Fibroblast of skin of right quadriceps (primary cell): ENCODE data around the gene CD302.
"Not testable (repeated sequence)": the region's sequence is repeated elsewhere in the genome, so short reads cannot be mapped to it uniquely, and the experiment has no call there.

Source experiments
- DNase-seq: peaks from one replicate; pipeline ENCODE4 v3.0.0-alpha.2; 2013

CD302 gene, protein sequence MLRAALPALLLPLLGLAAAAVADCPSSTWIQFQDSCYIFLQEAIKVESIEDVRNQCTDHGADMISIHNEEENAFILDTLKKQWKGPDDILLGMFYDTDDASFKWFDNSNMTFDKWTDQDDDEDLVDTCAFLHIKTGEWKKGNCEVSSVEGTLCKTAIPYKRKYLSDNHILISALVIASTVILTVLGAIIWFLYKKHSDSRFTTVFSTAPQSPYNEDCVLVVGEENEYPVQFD

DNA sequence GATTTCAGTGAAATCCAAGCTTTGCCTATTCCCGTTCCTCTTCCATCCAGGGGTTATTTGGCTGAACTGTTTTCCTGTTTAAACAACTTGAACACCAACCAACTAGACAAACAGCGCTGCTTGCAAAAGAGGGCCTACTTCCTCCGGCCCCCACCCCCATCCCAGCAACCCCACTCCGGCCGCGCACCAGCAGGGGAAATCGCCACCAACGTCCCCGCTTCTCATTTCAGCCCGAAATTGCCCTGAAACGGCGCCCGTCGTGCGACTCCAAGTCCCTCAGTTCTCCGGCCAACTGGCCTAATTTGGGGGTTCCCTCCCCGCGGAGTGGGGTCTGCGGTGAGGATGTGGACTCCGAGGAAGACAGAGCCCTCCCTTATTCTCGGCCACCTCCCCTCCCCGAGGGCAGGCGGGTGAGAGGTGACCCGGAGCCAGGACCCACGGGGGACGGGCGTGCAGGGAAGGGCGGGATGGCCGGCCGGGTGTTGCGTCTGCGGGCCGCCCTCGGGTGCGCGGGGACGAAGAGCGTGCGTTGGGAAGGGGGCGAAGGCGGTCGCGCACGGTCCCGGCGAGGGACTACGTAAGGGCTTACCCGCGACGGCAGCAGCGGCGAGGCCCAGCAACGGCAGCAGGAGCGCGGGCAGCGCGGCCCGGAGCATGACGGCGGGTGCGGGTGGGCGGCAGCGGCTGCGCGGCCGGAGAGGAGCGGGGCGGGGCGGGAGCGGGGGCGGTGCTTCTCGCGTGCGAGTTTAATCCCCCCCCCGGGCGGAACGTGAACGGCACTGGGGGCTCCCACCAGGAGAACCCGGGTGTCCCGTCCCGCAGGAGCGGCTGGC lies at the start of gene CD302:
Gene CD302 (minus strand): TSS at position 666 of the 833 bp plus-strand sequence. CDS start 10 bp downstream, at position 656.
- peak; percentile 42 for DNase-seq

DNA sequence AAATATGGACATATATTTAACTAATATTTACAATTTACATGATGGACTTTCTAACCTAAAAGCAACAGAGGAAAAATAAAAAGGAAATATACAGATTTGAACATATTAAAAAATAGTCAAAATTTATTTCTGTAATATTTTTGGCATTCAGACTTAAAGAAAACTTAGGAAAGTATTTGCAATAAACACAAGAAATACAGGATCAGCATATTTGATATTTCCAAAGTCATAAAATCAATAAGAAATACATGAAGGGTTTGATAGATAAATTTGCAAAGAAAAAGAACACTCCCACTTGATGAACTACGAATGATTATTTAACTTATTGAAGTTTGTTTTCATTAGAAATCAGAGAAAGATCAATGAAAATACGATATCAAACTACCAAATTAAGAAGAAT lies 48.6 kb upstream of the CD302 start:
- DNase-seq = no peak

DNA sequence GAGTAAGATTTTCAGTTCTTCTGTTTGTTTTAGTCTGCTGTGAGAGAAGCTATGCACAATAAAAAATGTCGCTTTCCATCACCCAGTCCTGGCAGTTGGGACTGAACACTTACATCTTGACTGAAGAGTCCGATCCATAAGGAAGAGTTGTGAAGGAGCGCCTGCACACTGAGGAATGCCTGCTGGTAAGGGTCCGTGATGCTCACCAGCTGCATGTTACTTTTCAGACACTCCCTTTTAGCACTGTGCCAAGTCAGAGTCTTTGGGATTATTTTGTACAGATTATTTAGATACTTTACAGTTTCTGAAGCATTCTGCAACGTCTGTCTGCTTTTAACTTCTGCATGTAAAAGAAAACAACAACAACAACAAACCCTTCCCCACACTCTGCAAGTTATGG lies 42.6 kb upstream of the CD302 start:
- no peak for DNase-seq

DNA sequence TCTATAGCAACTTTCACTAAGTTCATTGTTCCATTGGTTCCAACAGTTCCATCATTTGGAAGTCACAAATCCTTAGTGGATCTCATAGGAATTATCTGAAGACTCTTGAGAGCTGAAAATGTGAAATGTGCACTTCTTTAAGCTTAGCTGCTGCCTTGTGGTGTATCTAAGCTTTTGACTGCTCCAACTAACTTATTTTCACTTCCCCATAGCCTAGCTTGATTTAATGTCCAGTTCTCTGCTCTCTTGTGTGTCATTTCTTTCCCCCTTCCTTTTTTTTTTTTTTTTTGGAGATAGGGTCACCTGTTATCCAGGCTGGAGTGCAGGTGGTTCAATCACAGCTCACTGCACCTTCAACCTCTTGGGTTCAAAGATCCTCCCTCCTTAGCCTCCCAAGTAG lies 34.9 kb upstream of the CD302 start:
- DNase-seq = no peak

DNA sequence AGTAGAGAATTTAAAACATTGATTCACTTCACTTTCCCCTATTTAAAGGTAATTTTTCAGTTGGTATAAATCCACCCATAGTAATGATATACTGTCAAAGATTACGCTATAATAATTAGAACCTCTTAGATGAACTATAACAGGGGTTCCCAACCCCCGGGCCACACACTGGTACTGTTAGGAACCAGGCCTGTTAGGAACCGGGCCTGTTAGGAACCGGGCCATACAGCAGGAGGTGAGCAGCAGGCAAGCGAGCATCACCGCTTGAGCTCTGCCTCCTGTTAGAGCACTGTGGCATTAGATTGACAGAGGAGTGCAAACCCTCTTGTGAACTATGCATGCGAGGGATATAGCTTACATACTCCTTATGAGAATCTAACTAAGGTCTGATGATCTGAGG lies 34.0 kb upstream of the CD302 start:
- no peak for DNase-seq

DNA sequence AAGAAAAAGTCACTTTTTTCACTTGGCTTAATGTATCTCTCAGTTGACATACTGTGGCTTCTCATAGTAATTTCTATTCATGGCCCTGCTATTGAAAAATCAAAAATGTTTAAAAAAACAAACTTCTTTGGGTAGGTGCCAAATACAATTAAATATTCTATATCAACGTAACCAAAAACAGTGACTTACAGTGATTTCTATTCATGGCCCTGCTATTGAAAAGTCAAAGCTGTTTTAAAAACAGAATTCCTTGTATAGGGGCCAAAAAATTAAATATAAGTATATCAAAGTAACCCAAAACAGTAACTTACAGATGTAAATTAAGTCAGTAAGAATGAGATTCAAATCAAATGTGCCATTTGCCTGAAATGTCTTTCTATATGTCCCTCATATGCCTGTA lies 31.4 kb upstream of the CD302 start:
- no peak for DNase-seq

DNA sequence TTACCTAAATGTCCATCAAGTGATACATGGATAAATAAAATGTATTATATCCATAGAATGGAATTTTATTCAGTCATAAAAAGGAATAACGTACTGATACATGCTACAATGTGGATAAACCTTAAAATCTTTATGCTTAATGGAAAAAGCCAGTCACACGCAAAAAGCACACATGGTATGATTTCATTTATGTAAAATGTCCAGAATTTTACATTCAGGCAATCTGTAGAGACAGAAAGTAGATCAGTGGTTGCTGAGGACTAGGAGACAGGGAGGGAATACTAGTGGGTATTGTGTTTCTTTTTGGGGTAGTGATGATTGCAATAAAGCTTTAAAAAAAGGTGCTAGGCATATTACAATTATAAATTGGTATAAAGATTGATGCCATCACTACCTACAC lies 30.7 kb upstream of the CD302 start:
- no peak for DNase-seq

DNA sequence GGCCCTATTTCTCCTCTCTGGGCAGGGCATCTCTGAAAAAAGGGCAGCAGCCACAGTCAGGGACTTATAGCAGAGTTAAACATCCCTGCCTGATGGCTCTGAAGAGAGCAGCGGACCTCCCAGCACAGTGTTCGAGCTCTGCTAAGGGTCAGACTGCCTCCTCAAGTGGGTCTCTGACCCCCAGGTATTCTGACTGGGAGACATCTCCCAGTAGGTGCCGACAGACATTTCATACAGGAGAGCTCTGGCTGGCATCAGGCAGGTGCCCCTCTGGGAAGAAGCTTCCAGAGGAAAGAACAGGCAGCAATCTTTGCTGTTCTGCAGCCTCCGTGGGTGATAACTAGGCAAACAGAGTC lies 24.4 kb upstream of the CD302 start:
- not testable (repeated sequence) for DNase-seq

DNA sequence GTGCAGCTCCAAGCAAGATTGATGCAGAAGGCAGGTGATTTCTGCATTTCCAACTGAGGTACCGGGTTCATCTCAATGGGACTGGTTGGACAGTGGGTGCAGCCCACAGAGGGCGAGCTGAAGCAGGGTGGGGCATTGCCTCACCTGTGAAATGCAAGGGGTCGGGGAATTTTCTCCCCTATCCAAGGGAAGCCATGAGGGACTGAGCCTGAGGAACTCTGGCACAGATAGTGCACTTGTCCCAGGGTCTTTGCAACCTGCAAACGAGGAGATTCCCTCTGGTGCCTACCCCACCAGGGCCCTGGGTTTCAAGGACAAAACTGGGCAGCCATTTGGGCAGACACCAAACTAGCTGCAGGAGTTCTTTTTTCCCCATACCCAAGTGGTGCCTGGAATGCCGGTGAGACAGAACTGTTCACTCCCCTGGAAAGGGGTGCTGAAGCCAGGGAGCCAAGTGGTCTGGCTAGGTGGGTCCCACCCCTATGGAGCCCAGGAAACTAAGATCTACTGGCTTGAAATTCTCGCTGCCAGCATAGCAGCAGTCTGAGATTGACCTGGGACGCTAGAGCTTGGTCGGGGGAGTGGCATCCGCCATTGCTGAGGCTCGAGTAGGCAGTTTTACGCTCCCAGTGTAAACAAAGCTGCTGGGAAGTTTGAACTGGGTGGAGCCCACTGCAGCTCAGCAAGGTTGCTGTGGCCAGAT lies 23.9 kb upstream of the CD302 start:
- DNase-seq = not testable (repeated sequence)

DNA sequence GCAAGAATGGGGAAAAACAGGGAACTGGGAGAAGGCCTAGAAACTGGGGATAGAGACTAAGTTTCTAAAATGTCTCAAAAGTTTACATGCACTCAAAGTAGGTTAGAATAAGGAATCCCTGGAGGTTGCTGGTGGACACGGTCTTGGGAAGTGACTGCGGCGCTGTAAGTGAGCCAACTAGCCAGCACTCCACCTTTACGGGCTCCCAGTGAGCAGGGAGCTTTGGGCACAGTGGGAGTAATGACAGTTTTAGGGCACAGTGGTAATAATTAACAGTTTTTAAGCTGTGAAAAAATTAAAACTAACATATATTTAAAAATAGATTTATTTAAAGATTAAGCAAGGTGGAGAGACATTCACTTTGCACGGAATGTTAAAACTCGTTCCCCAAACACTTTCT lies 20.9 kb upstream of the CD302 start:
- no peak for DNase-seq

DNA sequence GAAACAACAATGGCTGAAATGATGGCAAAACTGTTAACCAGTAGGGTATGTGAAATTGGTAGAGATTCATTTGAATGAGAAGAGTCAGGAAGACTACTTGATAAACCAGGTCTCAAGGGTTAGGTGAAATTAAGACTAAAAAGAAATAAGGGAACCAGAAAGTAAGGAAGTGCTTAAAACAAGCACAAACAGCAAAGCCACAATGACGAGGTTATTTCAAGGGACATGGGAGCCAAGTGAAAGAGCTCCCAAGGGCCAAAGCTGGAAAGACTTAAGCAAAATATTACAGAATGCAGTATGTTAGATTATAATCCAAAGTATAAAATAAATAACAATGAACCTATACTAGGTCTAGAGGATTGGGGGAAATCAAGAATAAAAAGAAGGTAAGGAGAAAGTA lies 19.3 kb upstream of the CD302 start:
- DNase-seq = no peak

DNA sequence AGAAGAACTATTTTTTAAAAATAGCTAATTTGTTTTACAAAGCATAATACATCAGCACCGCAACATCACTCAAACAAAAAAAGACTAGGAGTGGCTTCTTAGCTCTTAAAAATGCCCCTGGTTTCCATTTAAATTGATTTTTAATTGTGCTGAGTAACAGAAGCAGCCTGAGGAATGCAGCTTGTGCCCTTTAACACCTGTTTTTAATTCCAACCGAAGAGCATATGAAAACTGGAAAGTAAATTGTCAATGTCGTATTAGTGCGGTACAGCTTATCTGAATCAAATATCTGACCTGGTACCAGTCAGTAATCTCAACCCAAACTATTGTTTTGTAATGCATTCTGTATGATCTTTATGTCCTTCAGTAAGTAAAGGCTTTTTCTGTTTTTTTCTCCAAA lies 13.2 kb upstream of the CD302 start:
- peak; percentile 21 for DNase-seq

DNA sequence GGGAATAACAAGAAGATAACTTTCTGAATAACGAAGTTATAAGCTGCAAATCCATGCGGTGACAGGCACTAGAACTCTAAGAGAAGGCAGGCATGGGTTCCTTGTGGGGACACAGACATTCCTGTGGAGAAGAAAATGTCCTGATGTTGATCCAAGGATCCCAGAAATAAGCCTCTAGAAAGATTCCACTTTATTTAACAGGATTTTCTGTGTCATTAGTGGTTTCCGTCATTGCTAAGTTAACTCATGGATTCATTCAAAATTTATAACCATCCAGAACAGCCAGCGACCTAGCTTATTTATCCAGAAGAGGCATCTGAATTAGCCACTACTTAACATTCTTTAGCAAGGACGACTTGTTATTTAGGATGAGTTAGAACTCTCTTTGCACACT lies 10.0 kb upstream of the CD302 start:
- peak; percentile 61 for DNase-seq

DNA sequence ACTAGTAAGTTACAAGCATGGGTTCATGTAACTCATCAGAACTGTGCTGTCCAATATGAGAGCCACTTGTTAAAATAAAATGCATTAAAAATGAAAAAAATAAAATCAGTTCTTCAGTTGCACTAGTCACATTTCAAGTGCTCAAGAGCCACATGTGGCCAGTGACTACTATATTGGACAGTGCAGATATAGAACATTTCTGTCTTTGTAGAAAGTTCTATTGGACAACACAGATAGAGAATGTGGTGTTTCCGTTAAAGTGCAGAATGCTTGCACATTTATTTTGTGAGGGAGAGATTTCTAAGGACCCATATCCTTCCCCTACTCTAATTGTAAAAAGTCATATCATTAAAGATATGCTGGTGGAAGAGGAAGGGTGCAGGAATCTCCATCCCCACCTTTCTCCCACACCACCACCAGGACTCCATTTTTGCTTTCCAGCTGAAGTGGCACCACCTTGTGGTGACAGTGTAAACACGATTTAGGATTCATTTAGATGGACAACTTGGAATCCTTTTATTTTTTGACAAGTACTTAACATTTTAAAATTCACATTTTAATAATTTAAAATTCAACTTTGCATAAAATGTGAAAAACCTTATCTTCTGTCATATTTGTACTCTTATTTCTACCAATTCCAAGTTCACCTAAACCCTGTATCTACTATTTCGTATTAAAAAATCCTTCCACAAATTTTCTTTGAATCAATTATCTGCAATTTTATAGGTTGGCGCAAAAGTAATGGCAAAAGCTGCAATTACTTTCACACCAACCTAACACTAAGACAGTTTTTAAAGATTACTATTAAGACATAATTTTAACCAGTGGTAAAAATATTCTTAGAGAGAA lies 9.4 kb upstream of the CD302 start:
- DNase-seq = peak; percentile 56

DNA sequence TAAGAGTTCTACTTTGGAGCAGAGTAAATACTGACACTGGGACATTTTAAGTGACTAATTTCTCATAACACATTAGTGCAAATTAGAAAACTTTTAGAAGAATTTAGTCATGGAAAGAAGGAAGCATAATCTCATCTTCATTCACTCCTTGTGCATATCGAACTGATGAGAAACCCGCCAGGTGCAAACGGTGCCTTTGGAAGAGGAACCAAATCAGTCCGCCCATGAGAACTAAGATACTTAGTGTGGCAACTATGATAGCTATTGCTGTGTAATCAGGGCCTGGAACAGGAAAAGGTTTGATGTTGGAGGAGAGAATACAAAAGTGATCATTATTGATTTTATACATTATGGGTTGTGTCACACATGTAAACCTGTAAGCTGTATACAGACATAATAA lies 6.9 kb upstream of the CD302 start:
- no peak for DNase-seq

DNA sequence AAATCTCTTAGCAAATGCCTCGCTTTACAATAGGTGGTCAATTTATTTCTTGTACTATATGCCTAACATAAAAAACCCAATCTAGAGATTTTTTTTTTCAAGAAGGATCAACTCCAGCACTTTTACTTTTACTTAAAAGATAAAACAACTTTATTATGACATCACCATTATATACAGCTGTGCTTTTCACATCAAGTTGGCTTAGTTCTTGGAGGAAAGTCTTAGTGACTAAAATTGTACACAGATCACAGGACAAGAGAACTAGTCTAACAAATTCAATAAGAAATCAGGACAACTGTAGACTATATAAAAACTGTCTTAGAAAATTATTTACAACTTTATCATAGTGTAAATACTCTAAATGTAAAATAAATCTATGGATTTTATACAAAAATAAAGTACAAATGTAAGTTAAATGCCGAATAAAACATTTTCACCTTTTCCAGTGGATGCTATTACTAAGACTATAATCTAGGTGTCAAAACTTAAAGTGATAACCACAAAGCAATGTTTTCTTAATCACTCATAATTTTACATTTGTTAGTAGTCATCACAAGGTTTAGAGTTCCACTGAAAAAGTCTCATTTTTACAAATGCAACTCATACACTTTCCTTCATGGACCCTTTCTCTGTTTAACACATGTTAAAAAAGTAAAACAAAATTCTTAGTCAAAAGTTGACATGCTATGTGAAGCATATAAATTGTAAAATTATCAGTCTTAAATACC lies 5.4 kb upstream of the CD302 start:
- DNase-seq = no peak

DNA sequence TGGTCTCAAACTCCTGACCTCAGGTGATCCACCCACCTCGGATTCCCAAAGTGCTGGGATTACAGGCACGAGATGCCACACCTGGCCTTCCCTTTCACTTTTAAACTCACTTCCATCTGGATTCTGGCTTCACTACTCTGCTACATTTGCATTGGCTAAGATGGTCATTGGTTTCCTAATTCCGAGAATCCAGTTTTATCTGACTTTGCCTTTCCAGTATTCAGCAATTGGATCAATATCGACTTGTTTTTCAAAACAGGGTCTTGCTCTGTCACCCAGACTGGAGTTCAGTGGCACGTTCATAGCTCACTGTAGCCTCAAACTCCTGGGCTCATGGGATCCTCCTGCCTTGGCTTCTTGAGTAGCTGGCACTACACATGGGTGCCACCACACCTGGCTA lies 4.7 kb upstream of the CD302 start:
- no peak for DNase-seq

DNA sequence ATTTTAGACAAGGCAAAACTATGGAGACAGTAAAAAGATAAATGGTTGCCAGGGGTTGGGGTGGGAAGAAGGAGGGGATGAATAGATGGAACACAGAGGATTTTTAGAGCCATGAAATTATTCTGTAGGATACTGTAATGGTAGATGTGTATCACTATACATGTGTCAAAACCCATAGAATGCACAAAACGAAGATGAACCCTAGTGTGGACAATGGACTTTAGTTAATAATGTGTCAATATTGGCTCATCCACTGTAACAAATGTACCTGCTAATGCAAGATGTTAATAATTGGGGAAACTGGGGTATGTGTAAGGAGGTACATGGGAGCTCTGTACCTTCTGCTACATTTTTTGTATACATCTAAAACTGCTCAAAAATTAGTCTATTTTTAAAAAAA lies 1.8 kb upstream of the CD302 start:
- DNase-seq = no peak

DNA sequence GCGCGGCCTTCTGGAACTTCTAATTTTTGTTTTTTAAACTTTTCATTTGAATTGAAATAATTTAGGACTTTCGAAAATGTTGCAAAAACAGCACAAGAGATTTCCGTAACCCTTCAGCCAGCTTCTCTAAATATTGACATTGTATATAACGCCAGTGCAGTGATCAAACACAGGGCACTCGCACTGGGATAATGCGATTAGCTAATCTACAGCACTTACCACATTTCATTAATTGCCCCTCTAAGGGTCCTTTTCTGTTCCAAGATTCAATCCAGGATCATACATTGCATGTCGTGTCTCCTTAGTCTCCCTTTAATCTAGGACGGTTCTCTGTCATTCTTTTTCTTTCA lies 343 bp upstream of the CD302 start:
- DNase-seq = no peak

DNA sequence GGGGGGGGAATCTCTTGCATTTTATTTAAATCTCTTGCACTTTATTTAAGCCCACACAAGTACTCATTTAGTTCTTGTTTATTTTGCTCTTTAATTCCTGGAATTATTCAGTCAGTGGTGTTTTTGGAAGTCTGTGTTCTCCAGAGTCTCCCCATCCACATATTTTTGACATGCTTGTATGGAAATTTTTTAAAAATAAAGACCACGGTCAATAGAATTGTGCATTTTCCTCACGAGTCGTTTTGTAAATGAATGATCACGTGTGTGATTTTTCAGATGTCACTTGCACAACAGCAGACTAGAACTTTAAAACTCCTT lies 824 bp downstream of the CD302 start:
- no peak for DNase-seq

DNA sequence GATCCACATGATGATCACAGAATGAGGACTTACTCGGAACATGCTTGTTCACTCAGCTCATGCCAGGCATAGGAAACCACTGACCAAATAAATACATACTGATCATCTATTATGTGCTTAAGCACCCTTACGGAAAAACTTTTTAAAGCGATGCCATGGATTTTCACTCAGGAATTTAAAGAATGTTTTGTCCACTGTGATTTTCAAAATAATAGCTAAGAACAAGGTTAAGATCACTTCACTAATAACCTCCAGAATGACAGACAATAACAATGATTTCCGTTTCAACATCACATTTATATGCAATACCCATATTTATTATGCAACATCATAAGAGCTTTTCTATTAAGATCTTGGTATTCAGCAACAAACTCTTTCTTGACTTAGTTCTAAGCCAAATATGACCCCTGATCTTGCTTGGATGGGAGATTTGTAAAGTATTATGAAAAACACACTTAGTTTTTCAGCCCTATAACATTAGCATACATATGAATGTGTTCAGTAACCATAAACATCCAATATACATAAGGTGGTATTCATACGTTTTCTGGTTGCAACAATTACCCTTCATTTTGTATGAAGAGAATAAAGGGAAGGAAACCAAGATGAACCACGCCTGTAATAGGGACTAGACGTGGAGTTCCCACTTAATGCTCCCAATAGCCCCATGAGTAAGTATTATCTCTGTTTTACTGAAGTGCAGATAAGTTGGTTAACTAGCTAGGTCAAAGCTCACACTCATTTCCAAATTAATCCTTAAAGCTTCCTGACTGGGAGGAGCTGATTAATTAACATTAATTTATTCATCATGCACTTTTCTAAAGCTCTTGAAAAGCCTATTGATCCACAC lies 1.9 kb downstream of the CD302 start:
- no peak for DNase-seq

DNA sequence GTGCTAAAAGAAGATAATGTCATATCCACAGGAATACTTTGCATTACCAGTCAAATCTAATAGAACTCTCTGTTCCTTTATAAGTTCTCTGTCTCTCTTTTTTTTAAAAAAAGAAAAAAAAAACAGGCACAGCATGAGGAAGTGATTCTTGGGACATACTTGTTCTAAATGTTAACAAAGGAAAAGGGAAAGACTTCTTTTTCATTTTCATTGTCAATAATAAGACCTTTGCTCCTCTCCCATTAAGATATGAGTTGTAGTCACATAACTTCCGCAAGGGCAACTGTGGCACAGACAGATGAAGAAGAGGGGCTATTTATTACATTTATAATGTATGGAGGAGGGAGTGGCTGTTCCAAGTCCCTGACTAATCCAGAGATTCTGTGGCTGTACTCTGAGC lies 4.7 kb downstream of the CD302 start:
- no peak for DNase-seq
